Keratinocyte (primary cell): ENCODE measurements around the gene BNC2. TPM values are rescaled to one million over a fixed set of nuclear protein-coding genes. Genes with fewer than 3 reads are reported as not detected.

Source experiments
- DNase-seq: peaks from one replicate; pipeline ENCODE4 v3.0.0-alpha.2; 2011; ENCODE audit warnings: low read depth, missing footprints, low spot score
- FAIRE-seq: peaks from 2 replicates; lab custom pipeline; 2011; peaks lifted over from hg19 to GRCh38; lab: Jason Lieb, UNC
- H2AFZ ChIP-seq: 2 replicates; pipeline ENCODE4 v1.6.0; 2012; ENCODE audit warnings: low read length, control low read depth, inconsistent platforms; ENCODE audit not compliant: control insufficient read depth
- H3K27ac ChIP-seq: 2 replicates; pipeline ENCODE4 v1.5.1; 2011; ENCODE audit warnings: low read length; ENCODE audit not compliant: control insufficient read depth, insufficient read depth
- H3K27me3 ChIP-seq: 3 replicates; pipeline ENCODE4 v1.6.0; 2011; ENCODE audit warnings: low read length; ENCODE audit not compliant: control insufficient read depth, insufficient read depth; ENCODE audit errors: extremely low read depth
- H3K36me3 ChIP-seq, 2 experiments: 2 replicates in 1 of 2; 3 replicates in 1 of 2; pipeline ENCODE4 v1.5.1; 2011; ENCODE audit warnings: low read length in 2 of 2, mild to moderate bottlenecking in 1 of 2; ENCODE audit not compliant: control insufficient read depth in 2 of 2, insufficient read depth in 2 of 2; ENCODE audit errors: extremely low read depth in 1 of 2
- H3K4me1 ChIP-seq: 3 replicates; pipeline ENCODE4 v1.5.1; 2011; ENCODE audit warnings: low read length; ENCODE audit not compliant: control insufficient read depth, insufficient read depth; ENCODE audit errors: extremely low read depth
- H3K4me2 ChIP-seq: 3 replicates; pipeline ENCODE4 v1.6.0; 2011; ENCODE audit warnings: low read depth, low read length; ENCODE audit not compliant: control insufficient read depth, insufficient read depth; ENCODE audit errors: extremely low read depth
- H3K4me3 ChIP-seq, 3 experiments: fragments of 200-600 bp in 1 of 3; sonication (generic) in 1 of 3; 2 replicates in 2 of 3; 3 replicates in 1 of 3; pipeline ENCODE4 v1.5.1; 2011 to 2016; ENCODE audit warnings: low read length in 3 of 3, mild to moderate bottlenecking in 3 of 3, control low read depth in 2 of 3, inconsistent platforms in 1 of 3, low read depth in 1 of 3, mixed read lengths in 1 of 3, mixed run types in 1 of 3, moderate library complexity in 1 of 3; ENCODE audit not compliant: control insufficient read depth in 2 of 3, insufficient read depth in 2 of 3; ENCODE audit errors: extremely low read depth in 1 of 3
- H3K79me2 ChIP-seq: 2 replicates; pipeline ENCODE4 v1.6.0; 2012; ENCODE audit warnings: low read length; ENCODE audit not compliant: control insufficient read depth, insufficient read depth
- H3K9ac ChIP-seq: 3 replicates; pipeline ENCODE4 v1.6.0; 2011; ENCODE audit warnings: low read length; ENCODE audit not compliant: control insufficient read depth, insufficient read depth; ENCODE audit errors: extremely low read depth
- H3K9me1 ChIP-seq: 3 replicates; pipeline ENCODE4 v1.6.0; 2011; ENCODE audit warnings: low read length; ENCODE audit not compliant: control insufficient read depth, insufficient read depth; ENCODE audit errors: extremely low read depth
- H3K9me3 ChIP-seq: 2 replicates; pipeline ENCODE4 v1.5.1; 2012; ENCODE audit warnings: low read depth, low read length; ENCODE audit not compliant: control insufficient read depth
- H4K20me1 ChIP-seq: 3 replicates; pipeline ENCODE4 v1.6.0; 2011; ENCODE audit warnings: low read length; ENCODE audit not compliant: control insufficient read depth, insufficient read depth; ENCODE audit errors: extremely low read depth
- EZH2 ChIP-seq: IDR thresholded peaks from one replicate; pipeline ENCODE4 v1.6.1; 2012; ENCODE audit warnings: inconsistent platforms, mild to moderate bottlenecking, low read length, moderate library complexity
- dilution Hi-C: fragments of 300-500 bp; cut with MboI; formaldehyde crosslinking; loops from one replicate; pipeline ENCODE4 v1.7.0; 2020; ENCODE audit warnings: low sequenced_read_pairs; ENCODE audit not compliant: extremely low pct_ligation_motif_present
- polyA plus RNA-seq, 5 experiments: library from polyadenylated mRNA; depleted of rRNA in 3 of 5; stranded (reverse) in 3 of 5; stranded (forward) in 1 of 5; unstranded in 1 of 5; fragments of >200 nt; gene quantifications; 1 replicate in 1 of 5; 2 replicates in 3 of 5; 3 replicates in 1 of 5; pipeline versions ENCODE4 v1.2.1 to v1.2.3, GENCODE V29; 2011 to 2012; ENCODE audit warnings: missing spikeins in 2 of 5, low read depth in 1 of 5, low replicate concordance in 1 of 5
- TF ChIP-seq, protein P1 (sequence below), 3 experiments: IDR thresholded peaks in 1 of 3; conservative IDR thresholded peaks in 1 of 3; optimal IDR thresholded peaks in 1 of 3; 2 replicates in 2 of 3; 3 replicates in 1 of 3; pipeline versions ENCODE3 to v1.5.1; 2011; ENCODE audit warnings: low read length in 3 of 3, mild to moderate bottlenecking in 3 of 3, moderate library complexity in 2 of 3, control low read depth in 1 of 3, inconsistent platforms in 1 of 3; ENCODE audit not compliant: insufficient read depth in 2 of 3; ENCODE audit errors: extremely low read depth in 1 of 3

The BNC2 gene
- polyA plus RNA-seq, 1 donor (not counting 4 experiments of a cell fraction or from before 2014, with no cell fraction given) = 1.1 TPM

DNA sequence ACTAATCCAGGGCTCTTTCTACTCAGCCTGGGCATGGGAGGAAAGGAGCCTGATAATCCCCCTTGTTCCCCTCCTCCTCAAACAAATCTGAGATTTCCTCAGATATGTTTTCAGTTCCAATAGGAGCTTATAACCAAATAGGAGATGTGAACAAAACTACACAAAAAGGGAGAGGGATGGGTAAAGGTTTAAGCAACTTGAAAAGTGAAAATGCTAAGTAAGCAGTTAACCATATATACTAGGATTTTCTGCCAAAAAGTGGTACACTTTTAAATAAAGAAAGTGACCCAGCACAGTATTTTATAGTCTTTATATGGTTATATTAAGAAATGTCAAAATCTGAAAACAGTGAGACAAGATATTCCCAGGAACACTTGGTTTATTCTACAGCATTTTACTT lies 275.7 kb downstream of the BNC2 start:
- Histone ChIP-seq H3K27me3 (no peaks in the 10 kb centered on the region), H4K20me1 (no peaks in the 10 kb centered on the region), H3K79me2 (no peaks in the 10 kb centered on the region), H3K9me1 (no peaks in the 10 kb centered on the region), H3K36me3 (no peaks in the 10 kb centered on the region), H3K4me3 (no peak overlapping the region), H3K4me2 (no peak overlapping the region), H3K4me1 (no peaks in the 10 kb centered on the region), H3K9me3 (no peaks in the 10 kb centered on the region), H3K9ac (no peak overlapping the region), H3K27ac (no peak overlapping the region), H2AFZ (no peak overlapping the region)
- TF ChIP-seq EZH2 = no peak
- TF ChIP-seq, protein P1, sequence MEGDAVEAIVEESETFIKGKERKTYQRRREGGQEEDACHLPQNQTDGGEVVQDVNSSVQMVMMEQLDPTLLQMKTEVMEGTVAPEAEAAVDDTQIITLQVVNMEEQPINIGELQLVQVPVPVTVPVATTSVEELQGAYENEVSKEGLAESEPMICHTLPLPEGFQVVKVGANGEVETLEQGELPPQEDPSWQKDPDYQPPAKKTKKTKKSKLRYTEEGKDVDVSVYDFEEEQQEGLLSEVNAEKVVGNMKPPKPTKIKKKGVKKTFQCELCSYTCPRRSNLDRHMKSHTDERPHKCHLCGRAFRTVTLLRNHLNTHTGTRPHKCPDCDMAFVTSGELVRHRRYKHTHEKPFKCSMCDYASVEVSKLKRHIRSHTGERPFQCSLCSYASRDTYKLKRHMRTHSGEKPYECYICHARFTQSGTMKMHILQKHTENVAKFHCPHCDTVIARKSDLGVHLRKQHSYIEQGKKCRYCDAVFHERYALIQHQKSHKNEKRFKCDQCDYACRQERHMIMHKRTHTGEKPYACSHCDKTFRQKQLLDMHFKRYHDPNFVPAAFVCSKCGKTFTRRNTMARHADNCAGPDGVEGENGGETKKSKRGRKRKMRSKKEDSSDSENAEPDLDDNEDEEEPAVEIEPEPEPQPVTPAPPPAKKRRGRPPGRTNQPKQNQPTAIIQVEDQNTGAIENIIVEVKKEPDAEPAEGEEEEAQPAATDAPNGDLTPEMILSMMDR (optimal IDR thresholded peaks at IDR 0.05 in 1 of 3, IDR thresholded peaks at IDR 0.05 in 1 of 3, conservative IDR thresholded peaks at IDR 0.05 in 1 of 3; ENCODE audit: extremely low read depth in 1 of 3, insufficient read depth in 2 of 3, low read length in 3 of 3) = no peak
- DNase-seq (no peak), FAIRE-seq (no peak)
- dilution Hi-C loops = no loop called here

DNA sequence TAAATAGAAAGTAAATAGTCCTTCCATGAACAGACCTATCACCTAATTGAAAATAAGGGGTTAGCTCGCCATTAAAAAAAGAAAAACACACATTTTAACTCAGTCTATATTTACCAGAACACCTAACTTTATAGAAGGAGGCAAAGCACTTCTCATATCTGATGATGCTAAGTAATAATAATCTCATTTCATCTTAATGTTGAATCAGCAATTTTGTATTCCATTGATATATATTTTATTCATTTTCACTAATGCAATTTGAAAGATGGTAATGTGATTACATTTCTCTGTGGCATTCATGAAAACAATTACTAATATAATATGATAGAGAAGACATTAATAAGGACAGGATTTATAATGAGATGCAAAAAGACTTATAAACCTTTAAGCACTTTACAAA lies 276.7 kb downstream of the BNC2 start:
- Histone ChIP-seq H3K36me3 (no peaks in the 10 kb centered on the region), H3K4me2 (no peak overlapping the region), H3K27ac (no peak overlapping the region), H3K4me1 (no peaks in the 10 kb centered on the region), H3K27me3 (no peaks in the 10 kb centered on the region), H3K79me2 (no peaks in the 10 kb centered on the region), H2AFZ (no peak overlapping the region), H3K9ac (no peak overlapping the region), H4K20me1 (no peaks in the 10 kb centered on the region), H3K9me1 (no peaks in the 10 kb centered on the region), H3K4me3 (no peak overlapping the region), H3K9me3 (no peaks in the 10 kb centered on the region)
- TF ChIP-seq, protein P1 (optimal IDR thresholded peaks at IDR 0.05 in 1 of 3, IDR thresholded peaks at IDR 0.05 in 1 of 3, conservative IDR thresholded peaks at IDR 0.05 in 1 of 3; ENCODE audit: extremely low read depth in 1 of 3, insufficient read depth in 2 of 3, low read length in 3 of 3) = no peak
- no peak for TF ChIP-seq EZH2
- DNase-seq = no peak
- dilution Hi-C loops = no loop called here
- FAIRE-seq = no peak
